Upper lobe of left lung (tissue), 6 donors: Measurements from ENCODE around the gene ANP32B. TPM values are rescaled to one million over a fixed set of nuclear protein-coding genes. Genes with fewer than 3 reads are reported as not detected.
"Not testable (repeated sequence)": the region's sequence is repeated elsewhere in the genome, so short reads cannot be mapped to it uniquely, and the experiment has no call there.

Experiments
- ATAC-seq, 2 donors: fragments of 200-7000 bp; cut with Tn5 transposase; one replicate each; pipeline ENCODE4 v1.9.1; 2022; ENCODE audit warnings: mild to moderate bottlenecking in 2 of 2, moderate library complexity in 2 of 2; ENCODE audit not compliant: low FRiP score in 2 of 2
- DNase-seq, 2 donors: peaks; one replicate each; pipeline ENCODE4 v3.0.0-alpha.2; 2019 to 2020
- H3K27ac ChIP-seq, 4 donors: fragments of 200-600 bp; sonication (generic); one replicate each; pipeline ENCODE4 v1.5.1; 2016 to 2019
- H3K27me3 ChIP-seq, 4 donors: fragments of 200-600 bp; sonication (generic); one replicate each; pipeline ENCODE4 v1.5.1; 2017 to 2019
- H3K36me3 ChIP-seq, 4 donors: fragments of 200-600 bp; sonication (generic); one replicate each; pipeline ENCODE4 v1.5.1; 2016 to 2019
- H3K4me1 ChIP-seq, 4 donors: fragments of 200-600 bp; sonication (generic); one replicate each; pipeline ENCODE4 v1.5.1; 2018 to 2019
- H3K4me3 ChIP-seq, 4 donors: fragments of 200-600 bp; sonication (generic); one replicate each; pipeline ENCODE4 v1.5.1; 2017 to 2019; ENCODE audit warnings: mild to moderate bottlenecking in 2 of 4, moderate library complexity in 1 of 4
- H3K9me3 ChIP-seq, 4 donors: fragments of 200-600 bp; sonication (generic); one replicate each; pipeline ENCODE4 v1.5.1; 2018 to 2019
- CTCF ChIP-seq, 6 experiments: fragments of 450-650 bp in 4 of 6; fragments of 200-600 bp in 2 of 6; sonication (generic) in 2 of 6; IDR thresholded peaks; one replicate each; pipeline ENCODE4 v1.5.1; 2016 to 2019; ENCODE audit warnings: antibody characterized with exemption in 6 of 6
- EP300 ChIP-seq, 4 donors: sonication (generic); formaldehyde crosslinking; IDR thresholded peaks; one replicate each; pipeline ENCODE4 v1.5.1; 2017; ENCODE audit warnings: antibody characterized with exemption in 4 of 4, control low read depth in 2 of 4
- POLR2A ChIP-seq, 4 donors: fragments of 450-650 bp; IDR thresholded peaks; one replicate each; pipeline ENCODE4 v1.5.1; 2016 to 2017; ENCODE audit warnings: antibody characterized with exemption in 4 of 4, mild to moderate bottlenecking in 2 of 4
- POLR2AphosphoS5 ChIP-seq, 2 donors: sonication (generic); formaldehyde crosslinking; IDR thresholded peaks; one replicate each; pipeline ENCODE4 v1.5.1; 2017; ENCODE audit warnings: antibody characterized with exemption in 2 of 2
- WGBS, 2 donors: methylation state at CpG; one replicate each; pipeline ENCODE4 v1.1.5; 2017 to 2018; 5-methylcytosine and 5-hydroxymethylcytosine counted together
- total RNA-seq, 6 donors: library from RNA; depleted of rRNA in 4 of 6; stranded (reverse); fragments of >200 nt in 4 of 6; gene quantifications; one replicate each; pipeline versions ENCODE4 v1.1.0 to v1.2.1, GENCODE V29; 2016 to 2021
- donor health status: DM: no; HTN: no; CAD: no; lungs with moderate emphysema.
- donor health status: DM: no; HTN: yes; CAD: no; lungs with severe emphysema.

ANP32B gene
- total RNA-seq, 6 donors from 2014 or later = 34.1 to 116 (median 66.0) TPM

- no peaks in the 10 kb centered on the region for H3K9me3 ChIP-seq
- no peaks in the 10 kb centered on the region for H3K27me3 ChIP-seq
- no peak for DNase-seq
- 79 to 91% methylated on average over 3 of the region's 3 CpGs for WGBS, 2 donors
- TF ChIP-seq EP300 (IDR thresholded peaks at IDR 0.05) (no peak), POLR2A (IDR thresholded peaks at IDR 0.05) (no peak), CTCF (IDR thresholded peaks at IDR 0.05) (no peak), POLR2AphosphoS5 (IDR thresholded peaks at IDR 0.05) (no peak)
- H3K36me3 ChIP-seq = no peaks in the 10 kb centered on the region
- H3K27ac ChIP-seq = no peak overlapping the region
- no peak overlapping the region for H3K4me3 ChIP-seq
- ATAC-seq = no peak
- H3K4me1 ChIP-seq = no peaks in the 10 kb centered on the region
Observed at GRCh38 chr9:97944612-97945011, 38.5 kb upstream of the ANP32B start.

- H3K4me3 ChIP-seq, H3K27me3 ChIP-seq, DNase-seq, H3K9me3 ChIP-seq, H3K27ac ChIP-seq, H3K36me3 ChIP-seq, H3K4me1 ChIP-seq, ATAC-seq: not testable (repeated sequence)
- WGBS, 2 donors = 88 to 94% methylated on average over 2 of the region's 2 CpGs
Observed at GRCh38 chr9:97945470-97945869, 37.7 kb upstream of the ANP32B start.

- not testable (repeated sequence) for H3K9me3 ChIP-seq, ATAC-seq, H3K27me3 ChIP-seq, H3K4me1 ChIP-seq, H3K4me3 ChIP-seq, H3K27ac ChIP-seq, DNase-seq, H3K36me3 ChIP-seq
- whole genome bisulfite sequencing, 2 donors = 20 to 46% methylated on average over 2 of the region's 2 CpGs
Observed at GRCh38 chr9:97947094-97947493, 36.0 kb upstream of the ANP32B start.

GRCh38 chr9:97950873-97951272, 32.3 kb upstream of the ANP32B start:
- WGBS, 2 donors = 90 to 92% methylated on average over 4 to 5 of the region's 5 CpGs
- ATAC-seq, H3K4me1 ChIP-seq, H3K36me3 ChIP-seq, H3K27ac ChIP-seq, H3K9me3 ChIP-seq, H3K4me3 ChIP-seq, H3K27me3 ChIP-seq: not testable (repeated sequence)
- peak in 1 of 2 donors; percentile 27 for DNase-seq

- H3K4me3 ChIP-seq = no peak overlapping the region
- DNase-seq = peak in 1 of 2 donors; percentile 50
- peak in 1 of 2 donors; percentile 36 for ATAC-seq
Observed at GRCh38 chr9:97954550-97954989, 28.6 kb upstream of the ANP32B start.

GRCh38 chr9:97956331-97956730, 26.8 kb upstream of the ANP32B start:
- Histone ChIP-seq H3K4me3 (no peak overlapping the region), H3K27ac (no peak overlapping the region), H3K4me1 (no peaks in the 10 kb centered on the region), H3K27me3 (no peaks in the 10 kb centered on the region), H3K36me3 (no peaks in the 10 kb centered on the region), H3K9me3 (no peaks in the 10 kb centered on the region)
- no peak for DNase-seq
- TF ChIP-seq POLR2A (IDR thresholded peaks at IDR 0.05) (no peak), POLR2AphosphoS5 (IDR thresholded peaks at IDR 0.05) (no peak), EP300 (IDR thresholded peaks at IDR 0.05) (no peak), CTCF (IDR thresholded peaks at IDR 0.05) (no peak)
- no peak for ATAC-seq

More at GRCh38 chr9:97954550-97954989, 28.6 kb upstream of the ANP32B start:
- no peaks in the 10 kb centered on the region for H3K4me1 ChIP-seq
- H3K9me3 ChIP-seq = no peaks in the 10 kb centered on the region
- peak in 5 of 6 experiments; percentile 39 to 63 (median 44) for TF ChIP-seq CTCF (IDR thresholded peaks at IDR 0.05)
- no peak for TF ChIP-seq EP300 (IDR thresholded peaks at IDR 0.05)
- TF ChIP-seq POLR2A (IDR thresholded peaks at IDR 0.05) = no peak
- H3K36me3 ChIP-seq = no peaks in the 10 kb centered on the region
- no peak overlapping the region for H3K27ac ChIP-seq
- no peaks in the 10 kb centered on the region for H3K27me3 ChIP-seq
